Measurements from ENCODE around the gene ARL8B.
A peak's percentile ranks its signal among the peaks of the same experiment; 100 is the strongest.
"Not testable (repeated sequence)": the region's sequence is repeated elsewhere in the genome, so short reads cannot be mapped to it uniquely, and the experiment has no call there.

Gene ARL8B

GRCh38 chr3:5122030-5122740 lies at the start of gene ARL8B:
Gene ARL8B (plus strand): TSS chr3:5122292. CDS start chr3:5122466, 174 bp downstream.
- peak; percentile 56 for DNase-seq (ENCODE audit: extremely low read depth, low read depth)
- TF ChIP-seq CTCF (IDR thresholded peaks at IDR 0.05; ENCODE audit: low read depth, low read length), result peak; percentile 81

- DNase-seq (ENCODE audit: extremely low read depth, low read depth), result no peak
- no peak for TF ChIP-seq CTCF (IDR thresholded peaks at IDR 0.05; ENCODE audit: low read depth, low read length)
These were observed 48.6 kb upstream of the ARL8B start for GRCh38 chr3:5073374-5074085.

GRCh38 chr3:5078151-5078550 lies 43.9 kb upstream of the ARL8B start:
- DNase-seq (ENCODE audit: extremely low read depth, low read depth), result no peak

GRCh38 chr3:5079761-5080160 lies 42.3 kb upstream of the ARL8B start:
- no peak for DNase-seq (ENCODE audit: extremely low read depth, low read depth)
- TF ChIP-seq CTCF (IDR thresholded peaks at IDR 0.05; ENCODE audit: low read depth, low read length), result no peak

More at GRCh38 chr3:5078151-5078550, 43.9 kb upstream of the ARL8B start:
- TF ChIP-seq CTCF (IDR thresholded peaks at IDR 0.05; ENCODE audit: low read depth, low read length), result no peak

- TF ChIP-seq CTCF (IDR thresholded peaks at IDR 0.05; ENCODE audit: low read depth, low read length), result no peak
- DNase-seq (ENCODE audit: extremely low read depth, low read depth), result no peak
These were observed 41.1 kb upstream of the ARL8B start for GRCh38 chr3:5080779-5081550.

- not testable (repeated sequence) for DNase-seq (ENCODE audit: extremely low read depth, low read depth)
These were observed 39.9 kb upstream of the ARL8B start for GRCh38 chr3:5081973-5082788.

GRCh38 chr3:5082789-5083115 lies 39.3 kb upstream of the ARL8B start:
- no peak for DNase-seq (ENCODE audit: extremely low read depth, low read depth)

More at GRCh38 chr3:5082789-5083115, 39.3 kb upstream of the ARL8B start:
- TF ChIP-seq CTCF (IDR thresholded peaks at IDR 0.05; ENCODE audit: low read depth, low read length), result no peak

All from AG09319 (cell line).